Heart left ventricle (tissue), 13 donors: ENCODE measurements around the gene ABCG5.

Experiments
- POLR2A ChIP-seq, 2 donors: fragments of 450-650 bp; IDR thresholded peaks; one replicate each; pipeline ENCODE4 v1.6.1; 2017; ENCODE audit warnings: antibody characterized with exemption in 2 of 2, mild to moderate bottlenecking in 2 of 2, moderate library complexity in 2 of 2
- TF ChIP-seq, protein P1 (sequence below), 12 donors: fragments of 200-600 bp; sonication (generic) in 4 of 12; IDR thresholded peaks; one replicate each; pipeline versions ENCODE4 v1.5.0 to v1.8.0; 2018 to 2022; ENCODE audit warnings: antibody characterized with exemption in 12 of 12, mild to moderate bottlenecking in 5 of 12
- donor health status: ischemic (EF 13 %, LVEDD 7.1; RV severe dilation, severe dysfunction).
- donor health status: DM: no; HTN: yes; CAD: no.
- donor health status: DM: no; HTN: no; CAD: no.
- donor health status: ischemic (EF 25% LVEDD 6.9; RV normal size, moderate dysfunction).
- donor health status: ischemic (EF 25% LVEDD 5.7; RV mildly dilated, moderate dysfunction).
- donor health status: ischemic (EF 35%, LVEDD 5.7; RV mildly dilated, moderate dysfunction).
- donor health status: nonischemic (EF 11% LVEDD 7.7; RV severe dilation, severe dysfunction).
- donor health status: DM: yes; HTN: yes; CAD: no.
- donor health status: PGD.
- donor health status: ischemic (EF 29% LVEDD 5.4; RV normal size, mild dysfunction).
- donor health status: nonischemic (EF 23%, LVEDD 6.1; RV moderate dilation, normal function).

DNA sequence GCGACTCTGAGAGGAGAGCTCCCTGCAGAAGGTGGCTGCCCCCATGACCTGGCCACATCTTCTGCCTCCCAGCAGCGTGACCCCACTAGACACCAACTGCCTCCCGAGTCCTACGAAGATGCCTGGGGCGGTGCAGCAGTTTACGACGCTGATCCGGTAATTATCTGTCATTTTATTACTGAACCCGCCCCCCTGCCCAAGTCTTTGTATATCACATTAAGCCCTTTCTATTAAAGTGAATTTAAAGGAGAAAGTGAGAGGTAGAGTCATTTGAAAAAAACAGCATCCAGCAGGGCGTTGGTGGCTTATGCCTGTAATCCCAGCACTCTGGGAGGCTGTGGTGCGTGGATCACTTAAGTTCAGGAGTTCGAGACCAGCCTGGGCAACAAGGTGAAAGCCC is 33.5 kb upstream of the ABCG5 start:
- TF ChIP-seq, protein P1, sequence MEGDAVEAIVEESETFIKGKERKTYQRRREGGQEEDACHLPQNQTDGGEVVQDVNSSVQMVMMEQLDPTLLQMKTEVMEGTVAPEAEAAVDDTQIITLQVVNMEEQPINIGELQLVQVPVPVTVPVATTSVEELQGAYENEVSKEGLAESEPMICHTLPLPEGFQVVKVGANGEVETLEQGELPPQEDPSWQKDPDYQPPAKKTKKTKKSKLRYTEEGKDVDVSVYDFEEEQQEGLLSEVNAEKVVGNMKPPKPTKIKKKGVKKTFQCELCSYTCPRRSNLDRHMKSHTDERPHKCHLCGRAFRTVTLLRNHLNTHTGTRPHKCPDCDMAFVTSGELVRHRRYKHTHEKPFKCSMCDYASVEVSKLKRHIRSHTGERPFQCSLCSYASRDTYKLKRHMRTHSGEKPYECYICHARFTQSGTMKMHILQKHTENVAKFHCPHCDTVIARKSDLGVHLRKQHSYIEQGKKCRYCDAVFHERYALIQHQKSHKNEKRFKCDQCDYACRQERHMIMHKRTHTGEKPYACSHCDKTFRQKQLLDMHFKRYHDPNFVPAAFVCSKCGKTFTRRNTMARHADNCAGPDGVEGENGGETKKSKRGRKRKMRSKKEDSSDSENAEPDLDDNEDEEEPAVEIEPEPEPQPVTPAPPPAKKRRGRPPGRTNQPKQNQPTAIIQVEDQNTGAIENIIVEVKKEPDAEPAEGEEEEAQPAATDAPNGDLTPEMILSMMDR (IDR thresholded peaks at IDR 0.05), result no peak
- TF ChIP-seq POLR2A (IDR thresholded peaks at IDR 0.05), result no peak
